UCSD-AML1 (cell line): ENCODE results near the gene PDZD2.
"Not testable (repeated sequence)": the region's sequence is repeated elsewhere in the genome, so short reads cannot be mapped to it uniquely, and the experiment has no call there.

ENCODE experiments used
- DNase-seq: peaks from one replicate; lab custom pipeline; 2025; ENCODE audit not compliant: unreplicated experiment; lab: John Stamatoyannopoulos, UW

Gene PDZD2

DNA sequence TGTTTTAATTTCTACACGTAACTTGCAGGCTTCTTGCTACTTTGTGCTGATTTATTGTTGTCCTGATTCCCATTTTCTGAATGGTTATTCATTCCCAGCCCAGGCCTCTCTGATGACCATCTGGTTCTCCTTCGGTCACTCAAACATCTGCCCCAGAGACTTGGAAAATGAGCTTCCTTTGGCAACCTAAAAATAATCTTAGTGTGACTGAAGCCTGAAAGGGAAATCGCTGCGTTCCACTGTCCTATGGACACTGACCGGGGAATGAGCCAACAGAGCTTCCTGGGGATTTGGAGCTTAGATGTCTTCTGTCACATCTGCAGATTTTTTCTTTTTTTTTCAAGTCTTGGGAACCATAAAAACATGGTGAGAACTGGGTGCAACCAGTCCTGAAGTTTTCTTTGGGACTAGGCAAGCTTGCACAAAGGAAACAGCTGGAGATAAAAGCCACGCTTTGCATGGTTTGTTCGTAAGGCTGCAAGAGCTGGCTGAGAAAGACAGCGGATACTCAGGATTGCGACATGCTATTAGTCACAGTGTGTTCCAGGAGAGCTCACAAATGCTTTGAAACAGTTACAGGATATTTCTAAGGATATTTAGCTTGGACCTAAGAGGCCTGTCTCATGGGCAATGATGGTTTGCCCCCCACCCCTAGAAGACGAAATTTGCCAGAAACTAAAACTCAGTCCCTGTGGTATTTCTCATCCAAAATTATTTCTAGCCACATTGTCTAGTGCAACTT lies 389.0 kb downstream of the PDZD2 start:
- no peak for DNase-seq

DNA sequence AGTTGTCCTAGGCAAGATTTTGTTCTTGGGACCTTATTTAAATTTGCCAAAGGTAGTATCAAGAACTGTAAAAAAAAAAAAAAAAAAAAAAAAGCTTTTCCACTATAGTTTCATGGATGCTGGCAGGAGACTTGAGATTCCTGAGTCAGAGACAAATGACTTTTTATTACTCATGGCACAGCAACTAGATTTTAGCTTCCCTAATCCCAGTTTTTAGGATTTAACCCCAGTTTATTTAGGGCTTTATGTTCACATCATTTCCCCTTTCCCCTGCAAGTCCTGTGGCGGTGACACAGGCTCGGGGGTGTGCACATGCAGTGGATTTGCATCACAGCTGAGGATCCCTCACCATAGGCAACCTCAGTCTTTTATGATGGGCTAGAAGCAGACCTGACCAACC lies 390.3 kb downstream of the PDZD2 start:
- DNase-seq = no peak

DNA sequence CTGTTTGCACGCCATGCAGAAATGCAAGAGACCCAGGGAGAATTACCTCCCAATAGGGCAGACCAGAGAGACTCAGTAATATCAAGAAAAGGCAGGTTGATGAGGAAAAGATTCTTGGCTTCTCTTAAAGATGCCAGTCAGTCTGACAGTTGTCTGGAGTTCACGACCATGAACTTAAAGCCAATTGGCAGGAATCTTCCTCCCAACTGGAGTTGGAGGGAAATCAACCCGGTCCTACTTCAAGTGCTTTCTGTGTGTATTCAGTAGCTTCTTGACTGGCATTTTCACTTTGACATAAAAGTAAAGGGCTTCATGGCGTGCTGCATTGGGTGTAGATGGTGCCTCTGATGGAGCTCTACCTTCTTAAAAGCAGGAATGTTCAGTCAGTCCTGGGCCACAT lies 390.9 kb downstream of the PDZD2 start:
- DNase-seq = no peak

DNA sequence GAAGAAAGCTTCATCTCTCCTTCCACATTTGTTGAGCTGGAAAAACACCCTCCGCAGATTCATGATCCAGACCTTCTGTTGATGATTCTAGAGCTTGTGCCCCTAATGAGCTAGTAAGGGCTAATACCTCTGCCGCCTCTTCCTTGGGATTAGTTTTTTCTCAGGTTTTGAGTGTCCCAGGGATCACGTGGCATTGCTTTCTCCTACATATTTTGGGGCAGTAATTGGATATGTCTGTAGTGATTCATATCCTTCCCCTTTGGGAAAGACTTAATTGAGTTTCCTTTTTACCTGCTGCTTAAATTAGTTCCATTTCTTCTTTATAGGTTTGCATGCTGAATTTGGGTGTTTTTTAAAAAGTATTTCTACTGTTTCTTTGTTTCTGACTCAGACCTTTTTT lies 391.3 kb downstream of the PDZD2 start:
- no peak for DNase-seq

DNA sequence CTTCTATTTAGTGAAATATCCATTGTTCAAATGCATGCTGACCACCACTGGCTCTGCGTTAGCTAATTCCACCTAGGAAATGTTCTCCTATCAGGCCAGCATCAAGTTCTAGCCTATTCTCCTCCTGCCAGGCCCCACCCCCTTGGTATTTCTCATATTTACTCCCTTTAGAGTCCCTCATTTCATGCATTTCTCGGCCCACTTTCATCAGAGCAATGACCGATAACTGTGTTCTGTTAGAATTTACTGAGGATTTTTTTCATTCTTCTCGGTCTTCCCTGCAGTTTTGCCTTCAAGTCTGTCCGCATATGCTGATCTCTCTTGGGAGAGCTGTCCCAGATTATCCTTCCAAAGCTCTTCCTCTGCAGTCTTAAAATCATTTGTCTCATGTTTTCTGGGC lies 391.8 kb downstream of the PDZD2 start:
- no peak for DNase-seq

DNA sequence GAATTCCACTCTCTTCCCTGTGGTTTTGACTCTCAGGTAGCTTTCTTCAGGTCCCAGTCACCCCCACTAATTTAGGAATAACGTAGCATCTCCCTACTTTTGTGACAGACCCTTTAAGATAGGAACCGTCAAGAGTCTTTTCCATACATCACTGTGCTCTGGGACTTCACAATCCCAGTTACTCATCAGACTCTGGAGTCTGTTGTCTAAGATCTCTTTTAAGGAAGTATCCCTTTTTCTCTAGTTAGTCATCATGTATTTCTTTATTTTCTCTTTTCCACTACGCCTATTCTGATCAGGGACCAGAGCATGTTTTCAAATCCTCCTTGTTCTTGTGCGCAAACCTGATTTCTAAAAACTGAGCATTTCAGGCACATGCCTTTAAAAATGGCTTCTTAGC lies 392.2 kb downstream of the PDZD2 start:
- DNase-seq = no peak

DNA sequence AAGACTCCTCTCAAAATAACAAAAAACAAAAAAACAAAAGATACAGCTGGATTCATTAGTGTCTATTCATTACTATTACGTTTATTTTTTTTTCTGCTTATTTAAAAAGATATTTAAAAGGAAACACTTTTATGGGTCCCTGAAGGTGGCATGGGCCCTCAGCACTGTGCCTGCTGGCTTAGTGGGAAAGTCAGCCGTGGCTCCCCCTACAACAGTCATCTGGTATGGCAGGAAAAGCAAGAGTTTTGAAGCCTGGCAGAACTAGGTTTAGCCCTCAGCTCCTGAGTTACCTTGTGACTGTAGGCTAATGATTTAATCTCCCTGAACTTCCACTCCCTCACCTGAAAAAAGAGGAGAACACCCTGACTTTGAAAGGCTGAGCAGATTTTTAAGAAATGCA lies 399.6 kb downstream of the PDZD2 start:
- DNase-seq = no peak

DNA sequence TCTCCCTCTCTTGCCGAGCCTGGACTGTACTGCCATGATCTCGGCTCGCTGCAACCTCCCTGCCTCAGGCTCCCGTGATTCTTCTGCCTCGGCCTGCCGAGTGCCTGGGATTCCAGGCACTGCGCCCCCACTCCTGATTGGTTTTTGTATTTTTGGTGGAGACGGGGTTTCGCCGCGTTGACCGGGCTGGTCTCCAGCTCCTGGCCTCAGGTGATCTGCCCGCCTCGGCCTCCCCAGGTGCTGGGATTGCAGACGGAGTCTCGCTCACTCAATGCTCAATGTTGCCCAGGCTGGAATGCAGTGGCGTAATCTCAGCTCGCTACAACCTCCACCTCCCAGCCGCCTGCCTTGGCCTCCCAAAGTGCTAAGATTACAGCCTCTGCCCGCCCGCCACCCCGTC lies 400.2 kb downstream of the PDZD2 start:
- not testable (repeated sequence) for DNase-seq

DNA sequence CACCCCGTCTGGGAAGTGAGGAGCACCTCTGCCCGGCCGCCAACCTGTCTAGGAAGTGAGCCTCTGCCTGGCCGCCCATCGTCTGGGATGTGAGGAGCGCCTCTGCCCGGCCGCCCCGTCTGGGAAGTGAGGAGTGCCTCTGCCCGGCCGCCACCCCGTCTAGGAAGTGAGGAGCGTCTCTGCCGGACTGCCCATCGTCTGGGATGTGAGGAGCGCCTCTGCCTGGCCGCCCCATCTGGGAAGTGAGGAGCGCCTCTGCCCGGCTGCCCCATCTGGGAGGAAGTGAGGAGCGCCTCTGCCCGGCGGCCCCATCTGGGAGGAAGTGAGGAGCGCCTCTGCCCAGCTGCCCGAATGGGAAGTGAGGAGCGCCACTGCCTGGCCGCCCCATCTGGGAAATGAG lies 400.7 kb downstream of the PDZD2 start:
- DNase-seq = not testable (repeated sequence)

DNA sequence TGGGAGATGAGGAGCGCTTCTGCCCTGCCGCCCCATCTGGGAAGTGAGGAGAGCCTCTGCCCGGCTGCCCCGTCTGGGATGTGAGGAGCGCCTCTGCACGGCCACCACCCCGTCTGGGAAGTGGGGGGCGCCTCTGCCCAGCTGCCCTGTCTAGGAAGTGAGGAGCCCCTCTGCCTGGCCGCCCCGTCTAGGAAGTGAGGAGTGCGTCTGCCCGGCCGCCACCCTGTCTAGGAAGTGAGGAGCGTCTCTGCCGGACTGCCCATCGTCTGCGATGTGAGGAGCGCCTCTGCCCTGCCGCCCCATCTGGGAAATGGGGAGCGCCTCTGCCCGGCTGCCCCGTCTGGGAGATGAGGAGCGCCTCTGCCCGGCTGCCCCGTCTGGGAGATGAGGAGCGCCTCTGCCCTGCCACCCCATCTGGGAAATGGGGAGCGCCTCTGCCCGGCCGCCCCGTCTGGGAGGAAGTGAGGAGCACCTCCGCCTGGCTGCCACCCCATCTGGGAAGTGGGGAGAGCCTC lies 401.3 kb downstream of the PDZD2 start:
- not testable (repeated sequence) for DNase-seq

DNA sequence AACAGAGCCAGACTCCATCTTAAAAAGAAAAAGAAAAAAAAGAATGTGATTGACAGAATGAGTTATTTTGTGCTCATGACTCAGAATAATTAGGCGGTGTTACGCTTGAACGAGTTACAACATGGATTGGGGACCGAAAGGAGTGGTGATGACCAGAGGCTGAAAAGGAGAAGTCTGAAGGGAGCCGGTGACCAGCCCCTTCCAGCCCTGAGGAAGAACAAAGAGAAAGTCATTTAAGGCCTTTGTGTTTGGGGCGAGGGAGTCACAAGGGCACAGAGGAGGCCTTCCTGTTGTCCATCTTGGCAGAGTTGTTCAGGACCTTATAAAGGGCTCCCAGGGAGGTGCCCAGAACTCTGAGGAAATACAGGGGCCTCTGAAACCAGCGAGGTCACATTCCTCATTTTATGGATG lies 403.6 kb downstream of the PDZD2 start:
- DNase-seq = no peak

DNA sequence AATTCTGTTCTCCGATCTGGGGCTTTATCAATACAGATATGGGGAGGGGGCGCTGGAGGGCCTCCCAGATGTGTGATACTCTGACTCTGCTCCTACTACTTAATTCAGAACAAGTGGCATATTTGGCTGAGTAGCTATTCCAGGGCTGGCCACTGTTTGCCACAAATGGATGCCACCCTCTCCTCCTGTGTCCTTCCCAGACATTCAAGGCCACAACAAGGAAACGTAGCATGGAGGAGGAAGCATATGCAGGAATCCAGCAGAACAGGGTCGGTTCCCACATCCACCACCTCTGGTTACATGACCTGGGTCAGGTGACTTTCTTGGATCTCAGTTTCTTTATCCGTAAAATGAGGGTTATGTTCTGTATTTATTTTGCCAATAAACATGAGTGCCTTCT lies 404.2 kb downstream of the PDZD2 start:
- DNase-seq = no peak

DNA sequence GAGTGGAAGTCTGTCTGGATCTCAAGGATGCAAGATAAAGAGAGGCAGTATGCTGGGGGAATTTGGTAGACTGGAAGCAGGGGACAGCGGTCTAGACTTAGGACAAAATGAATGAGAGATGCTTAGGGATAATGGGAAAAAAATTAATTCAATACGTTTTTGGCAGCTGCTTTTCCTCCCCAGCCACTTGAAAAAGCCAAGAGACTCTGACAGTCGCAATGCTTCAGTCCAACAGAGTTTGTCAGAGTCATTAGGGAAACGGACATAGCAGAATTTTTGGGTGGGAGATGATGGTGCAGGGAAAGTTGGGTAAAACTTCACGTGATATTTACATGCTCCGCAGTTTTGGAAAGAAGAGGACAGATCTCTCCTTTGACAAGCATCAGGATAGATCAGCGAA lies 405.5 kb downstream of the PDZD2 start:
- DNase-seq = no peak

DNA sequence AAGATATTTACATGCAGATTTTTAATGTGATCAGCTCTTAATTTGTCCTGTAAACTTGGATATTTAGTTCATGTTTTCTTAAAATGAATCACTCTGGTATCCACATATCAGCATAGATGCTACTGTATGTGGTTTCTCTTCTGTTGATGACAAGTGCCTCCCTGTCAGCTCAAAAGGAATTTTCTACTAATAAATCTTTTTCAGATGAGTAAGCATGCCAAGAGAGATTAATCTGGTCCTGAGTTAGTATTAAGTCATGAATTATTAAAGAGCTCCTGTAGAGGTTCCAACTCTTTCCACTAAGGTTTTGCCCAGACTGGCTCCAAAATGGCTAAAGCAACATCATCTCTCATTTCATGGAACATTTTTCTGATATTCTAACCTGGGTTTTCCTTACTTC lies 406.0 kb downstream of the PDZD2 start:
- DNase-seq = no peak

DNA sequence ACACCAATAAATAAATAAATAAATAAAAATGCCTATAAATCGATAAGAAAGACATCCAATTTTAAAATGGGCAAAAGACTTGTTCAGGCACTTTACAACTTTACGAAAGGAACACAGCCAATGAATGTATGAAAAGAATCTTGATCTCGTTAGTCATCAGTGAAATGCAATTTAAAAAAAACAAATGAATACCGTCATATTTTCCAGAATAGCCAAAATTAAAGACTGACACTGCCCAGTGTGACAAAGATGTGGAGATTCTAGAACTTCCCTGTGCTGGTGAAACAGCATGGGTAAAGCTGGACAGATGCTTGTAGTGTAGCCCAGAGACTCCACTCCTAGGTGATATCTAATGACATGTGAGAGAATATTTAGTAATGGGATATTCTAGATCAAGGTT lies 408.1 kb downstream of the PDZD2 start:
- DNase-seq = no peak

DNA sequence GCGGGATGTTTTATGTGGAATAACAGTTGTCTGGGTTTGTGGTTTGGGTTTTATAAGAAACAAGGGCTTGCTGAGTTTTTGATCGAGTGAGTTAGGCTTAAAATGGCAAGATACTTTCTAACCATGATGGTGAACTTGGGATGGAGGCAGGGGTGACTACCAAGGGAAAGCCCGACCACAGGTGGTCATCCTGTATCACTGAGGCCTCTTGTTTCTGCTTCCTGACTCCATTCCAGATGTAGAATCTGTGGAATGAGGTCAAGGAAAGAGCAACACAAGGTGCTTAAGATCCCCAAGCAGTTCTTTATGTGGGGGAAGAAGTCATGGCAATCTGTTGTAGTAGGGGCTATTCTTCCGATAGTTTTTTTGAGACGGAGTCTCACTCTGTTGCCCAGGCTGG lies 412.9 kb downstream of the PDZD2 start:
- DNase-seq = no peak

DNA sequence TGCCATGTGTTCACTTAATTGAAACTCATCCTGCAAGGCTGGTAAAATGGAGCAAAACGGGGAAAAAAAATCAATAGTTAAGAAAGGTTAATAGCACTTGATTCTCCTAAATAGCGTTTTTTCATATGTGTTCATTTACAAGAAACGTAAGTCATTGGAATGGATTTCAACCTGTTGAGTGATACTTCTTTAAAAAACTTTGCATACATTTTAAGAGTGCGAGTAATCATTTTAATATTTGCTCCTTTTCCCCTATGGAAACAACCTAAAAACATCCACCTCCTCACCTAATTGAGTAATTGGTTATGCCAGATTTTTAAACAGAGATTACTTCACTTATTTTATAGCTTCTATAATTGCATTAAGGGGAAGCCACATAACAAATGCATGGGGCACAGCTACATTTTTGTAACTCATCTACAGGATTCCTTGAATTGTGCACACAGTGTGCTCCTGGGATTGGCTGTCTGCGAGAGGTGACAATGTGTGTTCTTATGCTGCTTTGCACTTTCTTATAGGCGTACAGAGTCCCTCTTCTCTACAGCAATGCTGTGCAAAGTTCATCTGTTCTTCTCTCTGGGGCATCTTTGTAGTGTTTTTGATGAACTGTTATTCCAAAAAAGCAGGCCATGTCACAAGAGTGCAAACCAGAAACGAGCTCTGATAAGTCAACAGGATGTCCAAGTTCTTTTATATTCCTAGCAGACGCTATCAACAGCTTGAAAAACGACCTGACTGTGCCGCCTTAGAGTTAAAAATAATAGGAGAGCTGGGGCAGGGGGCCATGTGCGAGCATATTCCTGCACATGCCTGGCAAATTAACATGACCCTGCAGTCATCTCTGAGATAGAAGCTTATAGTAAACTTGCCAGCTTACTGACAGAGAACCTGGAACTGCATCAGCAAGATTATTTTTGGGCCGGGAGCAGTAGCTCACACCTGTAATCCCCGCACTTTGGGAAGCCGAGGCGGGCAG lies 417.2 kb downstream of the PDZD2 start:
- no peak for DNase-seq

DNA sequence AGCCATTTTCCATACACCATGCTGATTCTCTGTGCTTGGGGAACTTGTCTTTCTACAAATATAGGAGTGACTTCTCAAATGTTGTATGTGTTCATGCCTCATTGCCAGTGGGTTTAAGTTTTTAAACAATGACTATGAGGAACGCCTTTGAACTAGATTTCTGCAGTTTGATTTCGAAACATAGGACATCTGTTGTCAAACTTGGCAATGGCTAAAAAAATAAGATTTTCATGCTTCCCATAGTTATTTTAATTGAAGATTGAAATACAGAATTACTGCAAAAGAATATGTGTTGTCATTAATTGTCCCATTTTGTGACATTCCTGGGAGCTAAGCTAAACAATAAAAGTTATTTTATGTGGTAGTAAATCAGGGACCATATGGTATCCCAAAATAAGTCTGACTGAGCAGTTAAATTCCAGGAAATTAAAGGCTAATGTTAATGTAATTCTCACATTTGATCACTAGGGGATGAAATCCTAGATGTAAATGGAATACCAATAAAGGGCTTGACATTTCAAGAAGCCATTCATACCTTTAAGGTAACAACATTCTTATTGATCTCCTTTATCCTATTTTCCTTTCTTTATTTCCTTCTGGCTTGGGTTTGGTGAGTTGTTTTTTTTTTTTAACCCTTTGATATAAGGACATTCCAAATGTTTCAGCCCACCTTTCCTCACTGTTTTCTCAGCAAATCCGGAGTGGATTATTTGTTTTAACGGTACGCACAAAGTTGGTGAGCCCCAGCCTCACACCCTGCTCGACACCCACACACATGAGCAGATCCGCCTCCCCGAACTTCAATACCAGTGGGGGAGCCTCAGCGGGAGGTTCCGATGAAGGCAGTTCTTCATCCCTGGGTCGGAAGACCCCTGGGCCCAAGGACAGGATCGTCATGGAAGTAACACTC lies 418.5 kb downstream of the PDZD2 start:
- no peak for DNase-seq

DNA sequence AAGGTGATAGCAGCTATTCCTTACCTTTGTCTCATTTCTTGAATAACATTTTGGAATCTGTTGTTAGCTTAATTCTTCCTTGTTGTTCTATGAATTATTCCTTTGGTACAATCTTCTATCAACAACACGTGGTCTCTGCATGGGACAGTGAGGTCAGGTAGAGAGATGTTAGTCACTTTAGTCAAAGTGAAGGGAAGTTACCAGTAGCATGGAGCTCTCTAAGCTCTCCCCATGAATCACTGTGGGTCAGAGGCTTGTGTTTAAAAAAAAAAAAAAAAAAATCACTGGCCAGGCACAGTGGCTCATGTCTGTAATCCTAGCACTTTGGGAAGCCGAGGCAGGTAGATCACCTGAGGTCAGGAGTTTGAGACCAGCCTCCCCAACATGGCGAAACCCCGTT lies 419.2 kb downstream of the PDZD2 start:
- no peak for DNase-seq

DNA sequence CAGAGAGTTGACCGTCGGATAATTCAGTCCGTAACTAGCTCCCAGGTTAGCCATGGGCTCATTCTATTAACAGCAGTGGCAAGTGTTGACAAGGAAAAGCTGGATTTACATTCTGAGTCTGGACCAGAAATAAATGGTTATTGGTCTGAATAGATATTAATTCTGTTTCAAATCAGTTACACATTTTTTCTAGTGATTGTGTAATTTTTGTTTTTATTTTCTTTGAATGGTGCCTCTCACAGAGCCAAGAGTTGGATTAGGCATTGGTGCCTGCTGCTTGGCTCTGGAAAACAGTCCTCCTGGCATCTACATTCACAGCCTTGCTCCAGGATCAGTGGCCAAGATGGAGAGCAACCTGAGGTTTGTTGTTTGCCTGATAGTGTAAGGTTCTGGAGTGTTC lies 420.1 kb downstream of the PDZD2 start:
- DNase-seq = no peak
